SU-DHL-6 (cell line): ENCODE measurements around the gene BMP10.

ENCODE experiments used
- H2AFZ ChIP-seq: fragments of 200-600 bp; sonication (generic); 2 replicates; pipeline ENCODE4 v1.6.1; 2014; ENCODE audit warnings: low read depth, mild to moderate bottlenecking, moderate library complexity, mixed read lengths, antibody characterized with exemption, low read length; ENCODE audit not compliant: severe bottlenecking
- H3F3A ChIP-seq: fragments of 200-600 bp; shearing (Covaris generic); 2 replicates; pipeline ENCODE4 v1.6.0; 2016; ENCODE audit warnings: antibody characterized with exemption, mild to moderate bottlenecking; ENCODE audit not compliant: insufficient read depth
- H3K27ac ChIP-seq: fragments of 200-600 bp; sonication (generic); 2 replicates; pipeline ENCODE4 v1.5.1; 2016; ENCODE audit warnings: low read depth, mild to moderate bottlenecking, low read length, moderate library complexity, mixed read lengths
- H3K27me3 ChIP-seq: fragments of 200-600 bp; sonication (generic), shearing (Covaris generic); 2 replicates; pipeline ENCODE4 v1.6.0; 2014; ENCODE audit warnings: mild to moderate bottlenecking, low read length
- H3K36me3 ChIP-seq: fragments of 200-600 bp; sonication (generic); 2 replicates; pipeline ENCODE4 v1.6.1; 2014; ENCODE audit warnings: mild to moderate bottlenecking, low read length, mixed read lengths
- H3K4me2 ChIP-seq: fragments of 300-600, 200-600 bp; shearing (Covaris generic), sonication (generic); 2 replicates; pipeline ENCODE4 v1.6.0; 2014; ENCODE audit warnings: low read length, low read depth, mild to moderate bottlenecking; ENCODE audit not compliant: poor library complexity, severe bottlenecking
- H3K4me3 ChIP-seq: fragments of 200-600 bp; sonication (generic); 2 replicates; pipeline ENCODE4 v1.5.1; 2014; ENCODE audit warnings: antibody characterized with exemption, low read length, mild to moderate bottlenecking, mixed read lengths; ENCODE audit not compliant: insufficient read depth, poor library complexity, severe bottlenecking
- H3K79me2 ChIP-seq: fragments of 200-600 bp; sonication (generic); 2 replicates; pipeline ENCODE4 v1.6.1; 2014; ENCODE audit warnings: mild to moderate bottlenecking, low read length, moderate library complexity; ENCODE audit not compliant: insufficient read depth
- H3K9ac ChIP-seq: fragments of 200-600 bp; sonication (generic); 2 replicates; pipeline ENCODE4 v1.7.0; 2014; ENCODE audit warnings: mild to moderate bottlenecking, low read length
- H3K9me2 ChIP-seq: fragments of 200-600 bp; sonication (generic); replicated peaks from 2 replicates; pipeline ENCODE4 v1.6.1; 2014; ENCODE audit warnings: low read length; ENCODE audit not compliant: insufficient read depth
- H3K9me3 ChIP-seq: fragments of 200-600 bp; sonication (generic); 2 replicates; pipeline ENCODE4 v1.6.1; 2014; ENCODE audit warnings: low read length, mixed read lengths; ENCODE audit not compliant: insufficient read depth
- H4K20me1 ChIP-seq: fragments of 200-600 bp; sonication (generic); 2 replicates; pipeline ENCODE4 v1.6.1; 2014; ENCODE audit warnings: low read depth, mild to moderate bottlenecking, antibody characterized with exemption, low read length, moderate library complexity, mixed read lengths
- CTCF ChIP-seq: fragments of 200-600 bp; sonication (generic); IDR thresholded peaks from one replicate; pipeline ENCODE4 v1.5.1; 2017; ENCODE audit warnings: antibody characterized with exemption, mild to moderate bottlenecking, low read length, moderate library complexity; ENCODE audit not compliant: insufficient read depth, poor library complexity, severe bottlenecking
- EZH2phosphoT487 ChIP-seq: fragments of 200-600 bp; sonication (generic), shearing (Covaris generic); conservative IDR thresholded peaks from 2 replicates; pipeline ENCODE4 v1.6.1; 2018; ENCODE audit warnings: mild to moderate bottlenecking, antibody characterized with exemption, low read length, moderate library complexity, mixed read lengths

The BMP10 gene

GRCh38 chr2:68917034-68917718 lies 46.0 kb upstream of the BMP10 start:
- Histone ChIP-seq H3K4me2 (no peak overlapping the region), H3F3A (no peaks in the 10 kb centered on the region), H3K79me2 (no peaks in the 10 kb centered on the region), H3K9me3 (no peaks in the 10 kb centered on the region), H3K27me3 (no peaks in the 10 kb centered on the region), H4K20me1 (no peaks in the 10 kb centered on the region), H3K27ac (no peak overlapping the region), H2AFZ (no peak overlapping the region), H3K9ac (no peak overlapping the region), H3K36me3 (no peaks in the 10 kb centered on the region), H3K9me2 (no peaks in the 10 kb centered on the region), H3K4me3 (no peak overlapping the region)
- TF ChIP-seq EZH2phosphoT487 = no peak
- no peak for TF ChIP-seq CTCF

GRCh38 chr2:68916226-68916625 lies 45.0 kb upstream of the BMP10 start:
- TF ChIP-seq CTCF (no peak), EZH2phosphoT487 (no peak)
- no peak overlapping the region for H3K27ac ChIP-seq
- H3F3A ChIP-seq = no peaks in the 10 kb centered on the region

GRCh38 chr2:68915393-68915792 lies 44.2 kb upstream of the BMP10 start:
- H3K27me3 ChIP-seq = no peaks in the 10 kb centered on the region
- no peaks in the 10 kb centered on the region for H3K9me2 ChIP-seq
- no peaks in the 10 kb centered on the region for H3F3A ChIP-seq
- H2AFZ ChIP-seq = no peak overlapping the region
- no peaks in the 10 kb centered on the region for H3K9me3 ChIP-seq
- no peaks in the 10 kb centered on the region for H3K79me2 ChIP-seq
- H3K27ac ChIP-seq = no peak overlapping the region
- H3K9ac ChIP-seq = no peak overlapping the region
- no peaks in the 10 kb centered on the region for H4K20me1 ChIP-seq
- no peaks in the 10 kb centered on the region for H3K36me3 ChIP-seq
- no peak for TF ChIP-seq EZH2phosphoT487
- TF ChIP-seq CTCF = no peak
- no peak overlapping the region for H3K4me3 ChIP-seq
- no peak overlapping the region for H3K4me2 ChIP-seq

More at GRCh38 chr2:68916226-68916625, 45.0 kb upstream of the BMP10 start:
- Histone ChIP-seq H3K4me3 (no peak overlapping the region), H3K9me2 (no peaks in the 10 kb centered on the region), H3K79me2 (no peaks in the 10 kb centered on the region), H3K9ac (no peak overlapping the region), H3K4me2 (no peak overlapping the region), H3K9me3 (no peaks in the 10 kb centered on the region), H2AFZ (no peak overlapping the region), H4K20me1 (no peaks in the 10 kb centered on the region), H3K27me3 (no peaks in the 10 kb centered on the region), H3K36me3 (no peaks in the 10 kb centered on the region)
